A673 (cell line): ENCODE data around the gene RHOF. TPM values are rescaled to one million over a fixed set of nuclear protein-coding genes. Genes with fewer than 3 reads are reported as not detected.

Experiments
- BruUV-seq: library from RNA; stranded (reverse); fragments of 400-500 nt; replicated peaks from 2 replicates; lab custom pipeline; 2021; lab: Mats Ljungman, UMichigan
- CTCF ChIA-PET: fragments of 300-600 bp; sonication (Branson Sonifier 250); formaldehyde crosslinking; loops from one replicate; lab custom pipeline; 2022; ENCODE audit warnings: antibody characterized with exemption; lab: Charles Lee
- POLR2A ChIA-PET: fragments of 300-600 bp; sonication (Branson Sonifier 250); formaldehyde crosslinking; loops from one replicate; lab custom pipeline; 2022; ENCODE audit warnings: antibody characterized with exemption; ENCODE audit not compliant: low non-redundant PET; lab: Charles Lee
- DNase-seq: peaks from one replicate; pipeline ENCODE4 v3.0.0-alpha.2; 2015; ENCODE audit warnings: low spot score
- H3K27ac ChIP-seq: fragments of 200-600 bp; sonication (generic); 2 replicates; pipeline ENCODE4 v1.5.1; 2016; ENCODE audit warnings: mixed run types, low read depth, mild to moderate bottlenecking, mixed read lengths, antibody characterized with exemption, low read length; ENCODE audit not compliant: poor library complexity, severe bottlenecking
- H3K27me3 ChIP-seq: fragments of 200-600 bp; sonication (generic); replicated peaks from 2 replicates; pipeline ENCODE4 v1.6.1; 2017; ENCODE audit warnings: mixed run types, low read depth, mild to moderate bottlenecking, mixed read lengths, antibody characterized with exemption, low read length; ENCODE audit not compliant: insufficient read depth, poor library complexity
- H3K36me3 ChIP-seq: fragments of 200-600 bp; sonication (generic); 2 replicates; pipeline ENCODE4 v1.6.1; 2016; ENCODE audit warnings: mixed run types, mild to moderate bottlenecking, mixed read lengths, antibody characterized with exemption, low read length; ENCODE audit not compliant: insufficient read depth, poor library complexity, severe bottlenecking
- H3K4me1 ChIP-seq: fragments of 200-600 bp; sonication (generic); 2 replicates; pipeline ENCODE4 v1.6.1; 2017; ENCODE audit warnings: mixed run types, mild to moderate bottlenecking, mixed read lengths, antibody characterized with exemption, low read length; ENCODE audit not compliant: insufficient read depth, poor library complexity, severe bottlenecking
- H3K4me3 ChIP-seq: fragments of 200-600 bp; sonication (generic); 2 replicates; pipeline ENCODE4 v1.5.1; 2016; ENCODE audit warnings: low read depth, mixed run types, mild to moderate bottlenecking, mixed read lengths, low read length; ENCODE audit not compliant: poor library complexity, severe bottlenecking
- H3K9me3 ChIP-seq: fragments of 200-600 bp; sonication (generic); 2 replicates; pipeline ENCODE4 v1.6.1; 2016; ENCODE audit warnings: mixed run types, low read depth, mild to moderate bottlenecking, mixed read lengths, antibody characterized with exemption, low read length; ENCODE audit not compliant: poor library complexity, severe bottlenecking
- EZH2 ChIP-seq: fragments of 200-600 bp; sonication (generic); IDR thresholded peaks from 2 replicates; pipeline ENCODE4 v1.6.1; 2017; ENCODE audit warnings: borderline replicate concordance, low read depth, mild to moderate bottlenecking, mixed read lengths, antibody characterized with exemption, low read length; ENCODE audit not compliant: poor library complexity, severe bottlenecking
- intact Hi-C: fragments of 100-400 bp; cut with micrococcal nuclease; formaldehyde crosslinking; loops from one replicate; pipeline ENCODE4 v1.10.0; 2022; ENCODE audit not compliant: unreplicated experiment
- total RNA-seq: library from RNA; stranded (reverse); gene quantifications from 2 replicates; pipeline ENCODE4 v1.2.3, GENCODE V29; 2021
- TF ChIP-seq, protein P1 (sequence below): fragments of 300-800, 200-600 bp; sonication (generic); conservative IDR thresholded peaks from 2 replicates; pipeline ENCODE4 v1.5.1; 2017; ENCODE audit warnings: low read depth, mild to moderate bottlenecking, antibody characterized with exemption, low read length, moderate library complexity, mixed read lengths

The RHOF gene
- total RNA-seq, 1 experiment from 2014 or later = 21.1 TPM

- no peaks in the 10 kb centered on the region for H3K9me3 ChIP-seq
- no peaks in the 10 kb centered on the region for H3K27me3 ChIP-seq
- ChIA-PET POLR2A (no interaction called here), CTCF (no interaction called here)
- H3K27ac ChIP-seq = no peak overlapping the region
- intact Hi-C loops = no loop called here
- H3K4me1 ChIP-seq = no peaks in the 10 kb centered on the region
- DNase-seq = no peak
- BruUV-seq = no TSS peak
- TF ChIP-seq EZH2 = no peak
- TF ChIP-seq, protein P1, sequence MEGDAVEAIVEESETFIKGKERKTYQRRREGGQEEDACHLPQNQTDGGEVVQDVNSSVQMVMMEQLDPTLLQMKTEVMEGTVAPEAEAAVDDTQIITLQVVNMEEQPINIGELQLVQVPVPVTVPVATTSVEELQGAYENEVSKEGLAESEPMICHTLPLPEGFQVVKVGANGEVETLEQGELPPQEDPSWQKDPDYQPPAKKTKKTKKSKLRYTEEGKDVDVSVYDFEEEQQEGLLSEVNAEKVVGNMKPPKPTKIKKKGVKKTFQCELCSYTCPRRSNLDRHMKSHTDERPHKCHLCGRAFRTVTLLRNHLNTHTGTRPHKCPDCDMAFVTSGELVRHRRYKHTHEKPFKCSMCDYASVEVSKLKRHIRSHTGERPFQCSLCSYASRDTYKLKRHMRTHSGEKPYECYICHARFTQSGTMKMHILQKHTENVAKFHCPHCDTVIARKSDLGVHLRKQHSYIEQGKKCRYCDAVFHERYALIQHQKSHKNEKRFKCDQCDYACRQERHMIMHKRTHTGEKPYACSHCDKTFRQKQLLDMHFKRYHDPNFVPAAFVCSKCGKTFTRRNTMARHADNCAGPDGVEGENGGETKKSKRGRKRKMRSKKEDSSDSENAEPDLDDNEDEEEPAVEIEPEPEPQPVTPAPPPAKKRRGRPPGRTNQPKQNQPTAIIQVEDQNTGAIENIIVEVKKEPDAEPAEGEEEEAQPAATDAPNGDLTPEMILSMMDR = no peak
- no peak overlapping the region for H3K4me3 ChIP-seq
- H3K36me3 ChIP-seq = peaks cover 41% of the 10 kb centered on the region
Observed at GRCh38 chr12:121829250-121829918, 35.9 kb upstream of the RHOF start.

DNA sequence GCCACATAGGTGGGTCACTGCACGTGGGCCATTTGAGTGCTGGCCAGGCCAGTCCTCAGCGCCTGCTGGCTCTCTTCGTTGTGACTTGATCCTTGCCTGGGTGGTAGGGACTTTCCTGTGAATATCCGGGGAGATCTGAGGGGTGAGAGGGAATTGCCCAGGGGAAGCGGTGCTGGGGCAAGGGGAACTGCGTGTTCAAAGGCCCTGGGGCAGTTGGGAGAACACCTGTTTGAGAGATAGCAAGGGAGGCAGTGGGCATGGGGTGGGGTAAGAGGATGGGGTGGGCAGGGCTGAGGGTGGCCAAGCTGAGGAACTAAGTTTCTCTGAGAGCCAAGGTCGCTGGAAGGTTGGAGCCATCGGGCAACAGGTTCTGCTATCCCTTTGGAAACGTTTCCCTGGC, 35.3 kb upstream of the RHOF start:
- no TSS peak for BruUV-seq
- Histone ChIP-seq H3K4me1 (no peaks in the 10 kb centered on the region), H3K36me3 (peaks cover 43% of the 10 kb centered on the region), H3K27ac (no peak overlapping the region), H3K4me3 (no peak overlapping the region), H3K27me3 (no peaks in the 10 kb centered on the region), H3K9me3 (no peaks in the 10 kb centered on the region)
- no peak for DNase-seq
- TF ChIP-seq EZH2 = no peak
- ChIA-PET POLR2A (no interaction called here), CTCF (no interaction called here)
- intact Hi-C loops = no loop called here

GRCh38 chr12:121828306-121828705, 34.8 kb upstream of the RHOF start:
- Histone ChIP-seq H3K36me3 (peaks cover 48% of the 10 kb centered on the region), H3K4me3 (no peak overlapping the region), H3K4me1 (no peaks in the 10 kb centered on the region), H3K27ac (no peak overlapping the region), H3K9me3 (no peaks in the 10 kb centered on the region), H3K27me3 (no peaks in the 10 kb centered on the region)
- ChIA-PET POLR2A (no interaction called here), CTCF (no interaction called here)
- no TSS peak for BruUV-seq
- no peak for DNase-seq
- intact Hi-C loops = no loop called here
- TF ChIP-seq EZH2 = no peak
- TF ChIP-seq, protein P1 = no peak
